HK-2 (cell line): ENCODE data around the gene CFAP43.
"Not testable (repeated sequence)": the region's sequence is repeated elsewhere in the genome, so short reads cannot be mapped to it uniquely, and the experiment has no call there.

Source experiments
- DNase-seq: peaks from one replicate; pipeline ENCODE4 v3.0.0-alpha.2; 2018; ENCODE audit not compliant: unreplicated experiment

The CFAP43 gene

GRCh38 chr10:104232613-104233102, 494 bp upstream of the CFAP43 start:
- no peak for DNase-seq

- DNase-seq, result no peak
Measured at GRCh38 chr10:104230490-104230889, 1.7 kb downstream of the CFAP43 start.

GRCh38 chr10:104223304-104223703, 8.9 kb downstream of the CFAP43 start:
- DNase-seq, result no peak

GRCh38 chr10:104220522-104220921, 11.6 kb downstream of the CFAP43 start:
- no peak for DNase-seq

- no peak for DNase-seq
Measured at GRCh38 chr10:104218751-104219150, 13.4 kb downstream of the CFAP43 start.

GRCh38 chr10:104216631-104217030, 15.5 kb downstream of the CFAP43 start:
- DNase-seq, result no peak

- DNase-seq, result peak; percentile 10
Measured at GRCh38 chr10:104209575-104210198, 22.5 kb downstream of the CFAP43 start.

GRCh38 chr10:104208730-104209129, 23.4 kb downstream of the CFAP43 start:
- no peak for DNase-seq

- DNase-seq, result no peak
Measured at GRCh38 chr10:104202231-104202630, 29.9 kb downstream of the CFAP43 start.

GRCh38 chr10:104201636-104202035, 30.5 kb downstream of the CFAP43 start:
- no peak for DNase-seq

GRCh38 chr10:104199567-104199966, 32.6 kb downstream of the CFAP43 start:
- DNase-seq, result peak; percentile 21

- DNase-seq, result no peak
Measured at GRCh38 chr10:104197364-104197763, 34.8 kb downstream of the CFAP43 start.

GRCh38 chr10:104195706-104196105, 36.5 kb downstream of the CFAP43 start:
- no peak for DNase-seq

GRCh38 chr10:104193787-104194186, 38.4 kb downstream of the CFAP43 start:
- no peak for DNase-seq

- DNase-seq, result no peak
Measured at GRCh38 chr10:104190695-104191094, 41.5 kb downstream of the CFAP43 start.

- no peak for DNase-seq
Measured at GRCh38 chr10:104183682-104184081, 48.5 kb downstream of the CFAP43 start.

- not testable (repeated sequence) for DNase-seq
Measured at GRCh38 chr10:104174136-104174535, 58.0 kb downstream of the CFAP43 start.

GRCh38 chr10:104170610-104171254, 61.4 kb downstream of the CFAP43 start:
- DNase-seq, result no peak

- no peak for DNase-seq
Measured at GRCh38 chr10:104155591-104155990, 76.6 kb downstream of the CFAP43 start.

- no peak for DNase-seq
Measured at GRCh38 chr10:104151737-104152136, 80.4 kb downstream of the CFAP43 start.

GRCh38 chr10:104150139-104150538, 82.0 kb downstream of the CFAP43 start:
- no peak for DNase-seq

- DNase-seq, result no peak
Measured at GRCh38 chr10:104146882-104147281, 85.3 kb downstream of the CFAP43 start.

- no peak for DNase-seq
Measured at GRCh38 chr10:104144931-104145330, 87.2 kb downstream of the CFAP43 start.

GRCh38 chr10:104143829-104144228, 88.3 kb downstream of the CFAP43 start:
- DNase-seq, result no peak
